GM18517 (cell line): ENCODE data around the gene ZNF536.

ENCODE experiments used
- ATAC-seq: cut with Tn5 transposase; IDR thresholded peaks from one replicate; pipeline ENCODE4 v1.9.1; 2021; ENCODE audit warnings: mild to moderate bottlenecking, moderate library complexity; ENCODE audit not compliant: unreplicated experiment

Gene ZNF536

DNA sequence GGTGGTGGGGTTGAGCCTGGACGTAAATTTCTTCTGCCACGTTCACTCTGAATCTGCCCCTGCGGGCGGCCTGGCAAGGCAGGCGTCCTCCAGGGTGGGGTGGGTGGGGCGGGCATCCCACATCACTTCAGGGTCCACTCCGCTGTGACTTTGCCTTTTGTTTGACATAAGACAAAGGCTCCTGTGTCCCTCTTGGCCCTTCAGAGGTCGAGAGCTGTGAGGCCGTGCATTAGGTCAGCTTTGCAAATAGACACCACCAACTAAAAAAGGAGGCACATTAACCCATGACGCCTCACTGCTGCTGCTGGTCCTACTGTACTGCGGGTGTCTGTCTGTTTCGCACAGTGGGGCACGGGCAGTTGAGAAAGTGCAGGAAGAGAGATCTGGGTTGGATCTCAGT is 10.5 kb upstream of the ZNF536 start:
- ATAC-seq, result no peak

DNA sequence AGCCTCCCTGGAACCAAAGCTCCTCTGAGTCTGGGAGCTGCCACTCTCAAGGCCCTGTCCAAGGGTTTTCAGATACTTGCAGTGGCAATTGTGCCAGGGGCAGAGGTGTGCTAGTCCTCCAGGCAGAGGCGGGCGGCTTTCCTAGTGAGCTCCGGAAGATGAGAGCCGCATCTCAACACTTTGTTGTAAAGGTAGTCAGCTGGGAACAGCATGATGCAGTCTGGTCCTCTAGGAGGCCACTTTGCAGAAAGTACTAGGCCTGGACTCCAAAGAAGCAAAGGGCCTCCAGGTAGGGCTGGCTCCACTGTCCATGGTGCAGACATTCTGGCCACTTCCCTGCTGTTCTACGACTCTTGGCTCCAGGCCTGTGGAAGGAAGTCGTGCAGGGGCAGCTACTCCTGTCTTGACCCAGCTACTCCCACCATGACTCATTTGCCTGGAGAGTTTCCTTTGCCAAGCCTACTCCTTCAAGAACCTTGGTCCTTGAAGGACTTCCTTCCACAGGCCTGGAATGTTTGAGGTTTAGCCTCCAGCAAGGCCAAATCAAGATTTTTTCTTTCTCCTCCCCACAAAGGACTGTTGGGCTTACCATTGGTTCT is 9.9 kb upstream of the ZNF536 start:
- no peak for ATAC-seq

DNA sequence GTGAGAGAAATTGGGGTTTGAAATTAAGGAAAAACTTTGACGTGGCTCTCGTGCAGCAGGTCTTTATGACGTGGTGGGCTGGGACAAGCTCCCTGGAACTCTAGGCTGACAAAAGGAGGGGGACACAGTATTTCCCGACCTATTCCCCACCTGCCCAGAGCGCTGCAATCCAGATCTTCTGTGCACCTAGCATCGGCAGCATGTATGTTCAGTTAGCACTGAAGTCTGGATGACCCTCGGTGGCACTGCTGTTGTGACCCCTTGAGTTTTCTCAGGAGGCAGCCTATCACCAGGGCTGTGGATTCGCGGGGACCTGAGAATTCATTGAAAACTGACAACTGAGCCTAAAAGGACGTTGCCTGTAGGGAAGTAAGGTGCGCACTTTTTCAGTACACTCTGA is 9.1 kb upstream of the ZNF536 start:
- ATAC-seq, result no peak

DNA sequence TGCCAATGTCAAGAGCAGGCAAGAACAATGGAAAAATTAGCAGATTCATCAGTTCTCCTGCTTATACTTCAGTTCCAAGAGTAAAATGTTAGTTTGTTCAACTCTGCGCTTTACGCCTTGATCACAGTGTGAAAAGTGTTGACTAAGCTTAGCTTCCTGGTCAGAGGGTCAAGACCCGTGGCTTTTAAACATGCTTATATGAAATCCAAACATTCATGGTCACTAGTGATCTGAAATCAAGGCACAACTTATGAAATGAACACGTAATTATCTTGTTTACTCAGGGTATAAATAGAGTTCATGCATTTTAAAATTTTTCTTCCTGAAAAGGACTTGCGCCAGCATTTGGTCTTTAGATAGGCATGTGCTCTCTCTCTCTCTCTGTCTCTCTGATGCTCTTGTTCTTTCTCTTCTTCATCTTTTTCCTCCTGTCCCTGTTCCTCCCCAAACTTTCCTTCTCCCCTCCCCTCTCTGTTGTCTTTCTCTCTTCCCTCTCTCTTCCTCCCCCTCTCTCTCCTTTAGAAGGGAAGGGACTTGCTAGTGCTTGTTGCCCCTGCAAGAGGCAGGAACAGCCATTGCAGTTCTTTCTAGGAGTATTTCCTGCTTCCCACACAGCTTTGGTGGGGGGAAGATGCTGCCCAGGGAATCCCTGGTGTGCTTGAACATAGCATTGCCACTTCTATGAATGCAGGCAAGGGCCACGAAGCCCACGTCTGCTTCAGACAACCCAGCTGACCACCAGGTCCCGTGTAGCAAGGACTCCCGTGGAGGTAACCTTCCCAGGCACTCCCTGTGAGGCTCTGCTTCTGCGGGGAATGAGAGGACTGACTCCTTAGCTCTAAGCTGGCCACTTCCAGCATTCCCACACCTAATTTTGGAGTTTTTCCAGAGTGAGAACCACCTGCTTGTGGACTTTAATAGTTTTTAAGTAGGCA is 7.1 kb upstream of the ZNF536 start:
- ATAC-seq, result no peak

DNA sequence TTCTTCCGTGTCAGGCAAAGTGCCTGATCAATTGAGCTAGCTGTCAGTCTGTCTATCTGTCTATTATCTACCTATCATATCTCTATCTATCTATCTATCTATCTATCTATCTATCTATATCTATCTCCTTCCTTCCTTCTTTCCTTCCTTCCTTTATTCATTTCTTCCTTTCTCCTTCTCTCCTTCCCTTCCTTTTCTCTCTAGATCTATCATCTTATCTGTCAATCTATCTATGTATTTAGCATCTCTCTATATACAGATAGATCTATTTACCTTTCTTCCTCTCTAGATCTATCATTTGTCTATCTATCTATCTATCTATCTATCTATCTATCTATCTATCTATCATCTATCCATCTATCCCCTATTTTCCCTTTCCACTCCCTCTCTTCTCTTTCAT is 5.9 kb upstream of the ZNF536 start:
- no peak for ATAC-seq

DNA sequence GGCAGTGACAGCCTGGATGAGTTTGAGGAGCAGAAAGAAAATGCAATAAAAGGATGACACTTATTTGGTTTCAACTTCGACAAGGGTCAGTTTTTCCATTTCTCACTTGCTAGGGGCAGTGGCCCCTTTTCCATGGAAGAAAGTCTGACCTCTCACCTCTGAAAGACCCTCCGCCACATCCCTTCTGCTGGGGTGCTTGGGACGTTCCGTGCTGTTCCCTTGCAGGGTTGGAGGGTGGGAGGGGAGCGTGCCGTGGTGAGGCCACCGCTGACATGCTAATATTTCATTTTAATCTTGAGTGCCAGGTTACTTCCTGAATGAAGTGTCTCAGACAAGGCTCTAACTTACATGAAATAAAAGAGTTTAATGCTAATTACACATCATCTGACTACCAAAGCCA is 5.2 kb upstream of the ZNF536 start:
- no peak for ATAC-seq

DNA sequence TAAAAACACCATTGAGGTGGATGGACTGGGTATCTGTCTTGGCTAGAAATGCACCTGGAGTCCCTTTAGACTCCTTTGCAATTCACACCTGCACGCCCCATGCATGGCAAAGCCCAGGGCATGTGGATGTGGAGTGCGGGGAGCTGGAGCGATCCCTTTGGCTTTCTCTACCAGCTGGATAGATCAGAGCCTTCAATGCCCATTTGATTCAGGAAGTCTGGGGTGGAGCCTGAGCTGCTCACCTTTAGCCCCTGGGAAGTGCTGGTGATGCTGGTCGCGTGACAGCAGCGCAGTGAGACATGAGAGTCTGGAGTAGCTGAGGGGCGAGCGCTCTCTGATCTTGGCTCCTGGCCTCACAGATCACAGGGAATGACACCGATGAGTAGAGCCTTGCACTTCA is 4.8 kb upstream of the ZNF536 start:
- ATAC-seq, result no peak

DNA sequence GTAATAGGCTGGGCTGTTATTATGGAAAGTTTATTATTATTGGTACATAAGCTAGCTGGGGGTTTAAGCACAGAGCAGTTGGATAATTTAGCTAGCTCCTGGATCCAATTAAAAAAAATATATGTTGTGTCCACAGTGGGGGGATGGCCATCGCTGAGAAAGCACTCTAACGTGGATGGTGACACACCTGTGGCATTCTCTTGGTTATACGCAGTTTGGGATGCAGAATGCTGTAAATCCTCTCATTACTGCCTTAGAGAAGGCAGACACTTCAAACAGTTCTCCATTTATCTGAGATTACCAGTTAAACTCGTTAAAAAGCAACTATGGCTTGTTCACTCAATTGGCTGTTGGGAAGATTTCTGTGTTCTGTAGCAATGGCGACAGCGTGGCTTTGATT is 2.4 kb upstream of the ZNF536 start:
- no peak for ATAC-seq

DNA sequence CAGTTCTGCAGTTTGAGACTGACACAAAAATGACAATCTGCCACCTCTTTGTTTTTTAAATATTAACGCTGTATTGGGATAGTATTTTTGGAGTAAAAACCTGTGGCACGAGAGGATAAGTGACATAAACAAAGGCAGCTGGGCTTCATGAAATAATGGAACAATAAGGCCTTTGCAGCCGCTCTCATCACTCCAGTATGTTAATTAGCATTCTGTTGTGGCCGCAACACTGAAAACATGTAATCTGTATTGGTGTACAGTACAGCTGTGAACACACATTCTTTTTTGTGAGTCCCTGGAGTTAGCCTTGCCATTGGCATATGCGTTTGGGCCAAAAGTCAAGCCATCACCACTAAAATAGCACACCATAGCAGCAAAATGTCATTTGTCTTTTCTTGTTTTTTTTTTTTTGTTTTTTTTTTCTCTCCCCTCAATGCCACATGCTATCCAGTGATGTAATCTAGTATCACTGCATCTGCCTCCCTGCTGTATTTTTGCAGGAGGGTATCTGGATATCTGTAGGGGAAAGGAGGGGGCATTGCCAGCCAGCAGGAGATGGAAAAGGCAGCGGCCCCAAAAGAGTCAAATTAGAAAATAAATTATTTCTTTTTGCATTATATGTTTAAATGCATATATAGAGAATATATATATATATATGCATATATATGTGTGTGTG is 885 bp upstream of the ZNF536 start:
- no peak for ATAC-seq

DNA sequence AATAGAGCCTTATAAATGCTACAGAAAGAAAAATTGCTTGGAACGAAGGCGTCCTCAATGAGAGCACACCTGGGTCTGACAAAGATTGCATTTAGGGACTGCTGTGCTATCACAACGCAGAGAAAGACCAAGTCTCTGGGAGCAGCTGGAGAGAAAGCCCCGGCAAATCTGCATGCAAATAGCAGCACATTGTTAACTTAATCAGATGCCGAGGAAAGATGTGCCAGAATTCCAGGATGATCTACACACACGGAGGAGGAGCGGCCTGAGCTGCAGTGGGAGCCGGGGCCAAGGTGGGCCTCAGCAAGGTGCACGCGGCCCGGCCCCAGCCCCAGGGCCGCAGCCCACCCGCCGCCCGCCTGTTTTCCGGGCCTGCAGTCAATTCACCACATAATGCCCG is 1.4 kb downstream of the ZNF536 start:
- no peak for ATAC-seq

DNA sequence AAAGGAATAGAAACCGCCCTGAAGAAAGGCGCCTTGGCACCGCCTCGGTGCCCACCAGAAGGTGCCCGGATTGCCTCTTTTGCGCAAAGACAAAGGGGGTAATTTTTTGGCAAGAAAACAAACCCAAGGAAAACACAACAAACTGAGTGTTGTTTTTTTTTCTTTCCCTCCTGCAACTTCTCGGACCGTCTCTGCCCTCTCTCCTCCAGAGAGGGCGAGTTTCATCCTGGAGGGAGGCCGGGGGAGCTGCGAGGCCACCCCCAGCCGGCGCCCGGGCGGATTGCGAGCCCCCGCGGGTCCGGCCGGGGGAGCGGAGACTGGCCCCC is 2.3 kb downstream of the ZNF536 start:
- ATAC-seq, result no peak

DNA sequence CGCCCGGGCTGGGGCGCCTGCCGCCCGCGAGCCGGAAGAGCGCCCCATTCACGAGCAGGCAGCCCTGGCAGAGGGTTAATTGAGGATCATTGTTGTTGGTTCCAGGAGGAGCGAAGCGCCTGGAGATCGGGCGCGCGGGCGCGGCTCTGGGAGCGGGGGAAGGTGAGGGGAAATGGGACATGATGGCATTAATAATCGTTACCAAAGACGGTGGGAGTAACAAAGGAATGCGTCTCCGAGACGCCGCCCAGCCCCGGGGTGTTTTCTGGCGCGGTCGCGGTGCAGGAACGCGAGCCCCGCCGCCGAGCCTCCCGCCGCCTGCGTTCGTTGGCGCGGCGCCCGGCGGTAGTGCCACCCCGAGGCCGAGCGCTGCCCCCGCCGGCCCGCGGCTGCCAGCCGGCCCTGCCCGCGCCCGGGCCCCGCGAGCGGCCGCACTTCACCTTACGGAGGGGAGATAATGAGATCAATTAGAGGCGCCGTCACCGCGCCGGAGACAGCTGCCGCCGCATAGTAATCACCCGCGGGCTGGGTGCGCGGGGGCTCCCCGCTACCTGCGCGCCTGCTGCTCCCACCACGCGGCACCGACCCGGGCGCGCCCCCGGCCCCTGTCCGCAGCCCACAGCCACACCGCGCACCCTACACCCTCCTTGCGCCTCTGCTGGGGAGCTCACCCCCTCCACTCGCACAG is 2.8 kb downstream of the ZNF536 start:
- no peak for ATAC-seq

DNA sequence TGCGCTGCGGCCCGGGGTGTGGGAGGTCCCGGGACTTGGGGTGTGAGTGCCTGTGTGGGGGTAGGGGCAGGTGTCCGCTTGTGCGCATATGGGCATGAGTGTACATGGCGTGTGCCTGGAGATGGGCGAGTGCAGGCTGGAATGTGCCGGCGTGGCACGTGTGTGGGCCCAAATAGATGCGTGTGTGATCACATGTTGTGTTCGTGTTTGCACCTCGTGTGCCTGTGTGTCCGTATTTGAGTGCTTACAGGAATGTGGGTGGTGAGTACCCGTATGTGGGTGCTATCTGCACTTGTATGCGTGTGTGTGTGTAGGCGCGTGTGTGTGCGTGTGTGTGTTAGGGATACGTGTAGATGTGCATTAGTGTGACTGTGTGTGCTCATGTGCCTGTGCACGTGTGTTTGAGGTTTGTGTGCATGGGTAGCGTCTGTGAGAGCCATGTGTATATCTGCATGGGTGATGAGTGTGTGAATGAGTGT is 3.4 kb downstream of the ZNF536 start:
- ATAC-seq, result no peak

DNA sequence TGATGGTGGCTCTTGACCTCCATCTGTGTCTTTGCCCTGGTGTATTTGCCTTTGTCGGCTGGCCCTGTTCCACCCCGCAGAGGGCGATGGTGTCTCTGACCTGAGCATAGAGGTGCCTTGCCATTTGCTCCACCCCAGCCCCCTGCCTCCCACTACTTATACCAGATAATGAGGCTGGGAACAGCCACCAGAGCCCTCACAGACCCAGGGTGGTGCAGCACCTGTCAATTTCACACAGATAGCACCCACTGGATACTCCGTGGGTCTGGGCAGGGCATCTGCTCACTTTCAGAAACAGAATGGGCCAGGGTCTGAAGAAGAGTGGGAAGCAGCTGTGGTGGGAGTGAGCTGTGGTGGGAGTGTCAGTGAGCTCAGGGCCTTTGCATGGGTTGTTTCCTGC is 4.1 kb downstream of the ZNF536 start:
- ATAC-seq, result no peak

DNA sequence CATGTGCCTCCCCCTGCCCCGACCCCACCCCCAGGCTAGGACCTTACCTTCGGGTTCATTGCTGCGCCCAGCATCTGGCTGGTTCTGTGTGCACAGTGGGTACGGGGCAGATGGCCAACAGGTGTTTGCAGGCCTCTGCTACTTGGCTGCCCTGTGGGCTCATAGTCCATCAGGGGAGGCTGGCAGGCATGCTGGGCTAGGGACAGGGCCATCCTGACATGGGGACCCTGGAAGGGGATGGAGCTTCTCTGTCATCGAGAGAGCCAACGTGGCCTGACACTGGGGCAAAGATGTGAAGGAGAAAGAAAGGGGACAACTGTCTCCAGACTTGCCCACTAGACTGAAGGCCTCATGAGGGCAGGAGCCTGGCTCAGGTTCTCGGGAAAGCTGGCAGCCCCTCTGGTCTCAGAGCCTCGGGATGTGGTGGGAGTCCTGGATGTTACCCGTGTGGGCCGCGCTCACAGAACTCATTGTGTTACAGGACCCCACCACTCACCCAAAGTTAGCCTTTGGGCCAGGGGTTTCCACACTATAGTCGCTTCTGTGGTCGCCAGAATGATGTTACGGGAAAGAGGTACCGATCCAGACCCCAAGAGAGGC is 4.7 kb downstream of the ZNF536 start:
- ATAC-seq, result no peak

DNA sequence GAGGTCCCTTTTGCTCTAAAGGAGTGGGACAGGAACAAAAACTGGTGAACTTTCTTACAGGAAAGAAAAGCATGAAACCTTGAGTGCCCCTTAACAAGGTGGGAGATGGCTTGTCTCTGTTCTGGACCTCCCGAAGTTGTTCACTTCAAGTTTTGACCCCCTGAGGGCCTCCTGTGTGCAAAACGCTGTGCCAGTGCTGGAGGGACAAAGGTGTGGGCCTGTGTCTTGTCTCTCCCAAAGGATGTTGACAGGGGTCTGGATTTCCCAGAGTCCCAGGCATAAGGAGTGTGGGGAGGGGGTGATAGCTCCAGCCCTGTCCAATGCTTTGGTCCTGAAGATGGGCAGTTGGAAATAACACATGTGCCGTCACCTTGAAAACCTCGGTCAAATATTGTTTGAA is 6.5 kb downstream of the ZNF536 start:
- no peak for ATAC-seq

DNA sequence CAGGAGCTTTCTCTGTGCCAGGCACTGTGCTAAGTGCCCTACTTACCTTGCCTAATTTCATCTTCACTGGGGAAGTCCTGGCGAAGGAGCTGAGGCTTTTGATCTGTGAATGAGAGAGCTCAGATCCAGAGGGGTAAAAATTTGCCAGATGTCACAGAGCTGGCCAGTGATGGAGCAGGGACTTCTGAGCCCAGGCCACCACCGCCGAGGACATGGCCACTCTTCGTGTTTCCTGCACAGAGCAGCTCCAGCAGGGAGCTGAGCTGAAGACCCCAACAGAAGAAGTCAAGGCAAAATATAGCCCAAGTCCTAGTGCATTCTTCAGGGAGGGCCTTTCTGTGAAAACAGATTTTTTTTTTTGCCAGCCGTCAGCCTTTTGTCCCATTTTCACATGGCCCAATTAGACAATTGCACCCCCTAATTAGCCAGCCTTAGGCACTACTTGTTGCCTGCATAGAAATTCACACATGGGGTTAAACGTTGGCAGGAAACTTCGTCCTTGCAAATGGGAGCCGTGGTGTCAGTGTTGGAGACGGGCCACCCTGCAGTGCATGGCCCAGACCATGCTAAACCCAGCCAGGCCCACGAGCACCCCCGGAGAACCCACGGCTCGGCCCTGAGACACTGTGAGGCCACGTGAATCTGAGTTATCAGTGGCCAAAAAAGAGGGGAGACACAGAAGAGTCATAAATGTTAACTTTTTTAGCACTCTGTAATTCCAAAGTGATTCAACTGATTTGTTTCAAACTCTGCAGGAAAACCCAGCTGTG is 7.8 kb downstream of the ZNF536 start:
- no peak for ATAC-seq

DNA sequence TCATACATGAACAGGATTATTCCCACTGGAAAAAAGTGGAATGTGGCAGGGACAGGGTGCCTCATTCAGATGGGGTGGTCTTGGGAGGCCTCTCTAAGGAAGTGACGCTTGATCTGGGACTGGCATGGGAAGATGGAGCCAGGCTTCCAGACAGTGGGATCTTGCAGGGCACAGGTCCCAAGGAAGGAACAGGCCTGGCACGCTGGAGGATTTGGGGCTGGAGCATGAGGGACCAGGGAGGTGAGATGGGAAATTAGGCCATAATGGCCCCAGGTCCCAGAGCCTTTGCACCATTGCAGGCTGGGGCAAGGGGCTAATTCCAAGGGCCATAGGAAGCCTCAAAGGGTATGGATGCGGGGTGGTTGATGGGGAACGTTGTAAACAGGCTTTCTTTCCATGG is 9.2 kb downstream of the ZNF536 start:
- no peak for ATAC-seq

DNA sequence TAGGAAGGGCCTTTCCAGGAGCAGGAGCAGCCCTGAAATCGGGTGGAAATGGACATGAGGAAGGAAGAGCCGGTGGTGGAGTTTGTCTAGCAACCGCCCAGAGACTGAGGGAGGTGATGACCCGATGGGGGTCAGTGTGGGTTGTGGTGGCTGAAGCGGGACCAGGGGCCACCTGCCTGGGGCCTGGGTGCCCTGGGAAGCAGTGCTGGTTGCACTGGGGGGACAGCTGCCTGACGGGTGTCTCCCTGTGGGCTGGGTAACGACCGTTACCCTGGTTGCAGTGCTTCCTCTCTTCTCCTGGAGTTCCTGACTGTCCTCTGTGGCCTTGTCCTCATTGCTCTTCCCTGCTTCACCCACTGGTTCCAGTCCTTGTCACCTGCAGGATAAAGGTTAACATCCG is 13.0 kb downstream of the ZNF536 start:
- no peak for ATAC-seq

DNA sequence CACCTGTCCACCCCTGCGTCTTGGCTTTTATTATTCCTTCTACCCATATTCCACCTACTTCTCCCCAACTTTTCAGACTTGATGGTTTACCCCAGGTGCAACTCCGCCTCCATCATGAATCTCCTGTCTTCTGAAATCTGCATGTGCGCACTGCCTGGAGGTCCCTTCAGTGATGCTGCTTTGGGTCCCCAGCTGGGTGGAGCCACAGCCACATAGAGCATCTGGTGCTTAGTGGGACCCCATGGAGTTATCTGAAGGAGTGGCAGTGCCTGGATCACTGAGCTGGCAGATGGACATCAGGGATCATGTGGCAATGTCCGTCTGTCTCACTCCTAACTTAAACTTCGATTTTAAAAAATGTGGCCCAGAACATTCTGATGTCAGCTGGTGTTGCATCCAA is 13.5 kb downstream of the ZNF536 start:
- no peak for ATAC-seq
